Progenitor cell of endocrine pancreas (in vitro differentiated cells): ENCODE measurements around the gene GNG12. TPM values are rescaled to one million over a fixed set of nuclear protein-coding genes. Genes with fewer than 3 reads are reported as not detected.

Source experiments
- DNase-seq: peaks from one replicate; pipeline ENCODE4 v3.0.0; 2021; ENCODE audit warnings: low spot score; ENCODE audit not compliant: unreplicated experiment
- H3K27ac Mint-ChIP-seq: 2 replicates; pipeline ENCODE4 v1.8.0; 2021; ENCODE audit warnings: mild to moderate bottlenecking, moderate library complexity, mixed read lengths
- H3K27me3 Mint-ChIP-seq: 2 replicates; pipeline ENCODE4 v1.8.0; 2021; ENCODE audit warnings: mixed read lengths
- H3K36me3 Mint-ChIP-seq: 2 replicates; pipeline ENCODE4 v1.8.0; 2022; ENCODE audit warnings: mixed read lengths; ENCODE audit not compliant: insufficient read depth
- H3K4me1 Mint-ChIP-seq: 2 replicates; pipeline ENCODE4 v1.8.0; 2021; ENCODE audit warnings: low read depth, mixed read lengths
- H3K4me3 Mint-ChIP-seq: 2 replicates; pipeline ENCODE4 v1.8.0; 2021; ENCODE audit warnings: low read depth, mild to moderate bottlenecking, moderate library complexity, mixed read lengths
- H3K9me3 Mint-ChIP-seq: 2 replicates; pipeline ENCODE4 v1.8.0; 2021; ENCODE audit warnings: low read depth, mixed read lengths
- CTCF ChIP-seq: fragments of 200-600 bp; sonication (generic); IDR thresholded peaks from one replicate; pipeline ENCODE4 v1.5.0; 2021; ENCODE audit warnings: antibody characterized with exemption, mild to moderate bottlenecking; ENCODE audit not compliant: unreplicated experiment
- total RNA-seq: library from RNA; stranded (reverse); gene quantifications from 2 replicates; pipeline ENCODE4 v1.2.1, GENCODE V29; 2021

The GNG12 gene
- total RNA-seq, 1 donor from 2014 or later, result 8.9 TPM

- H3K27me3 Mint-ChIP-seq, result peaks cover 5% of the 10 kb centered on the region
- H3K27ac Mint-ChIP-seq, result no peak overlapping the region
Measured at GRCh38 chr1:67773462-67773861, 59.8 kb downstream of the GNG12 start.

GRCh38 chr1:67771749-67772148 lies 61.5 kb downstream of the GNG12 start:
- Mint-ChIP-seq H3K9me3 (no peaks in the 10 kb centered on the region), H3K4me3 (no peak overlapping the region)

More at GRCh38 chr1:67773462-67773861, 59.8 kb downstream of the GNG12 start:
- no peaks in the 10 kb centered on the region for H3K9me3 Mint-ChIP-seq
- no peaks in the 10 kb centered on the region for H3K4me1 Mint-ChIP-seq
- no peak overlapping the region for H3K4me3 Mint-ChIP-seq
- peaks cover 2% of the 10 kb centered on the region for H3K36me3 Mint-ChIP-seq
- no peak for DNase-seq
- no peak for TF ChIP-seq CTCF

GRCh38 chr1:67771152-67771551 lies 62.1 kb downstream of the GNG12 start:
- Mint-ChIP-seq H3K4me3 (no peak overlapping the region), H3K27me3 (peaks cover 5% of the 10 kb centered on the region), H3K27ac (no peak overlapping the region), H3K4me1 (peaks cover 2% of the 10 kb centered on the region), H3K9me3 (no peaks in the 10 kb centered on the region), H3K36me3 (peaks cover 2% of the 10 kb centered on the region)
- peak; percentile 25 for TF ChIP-seq CTCF
- DNase-seq, result no peak

More at GRCh38 chr1:67771749-67772148, 61.5 kb downstream of the GNG12 start:
- H3K27me3 Mint-ChIP-seq, result peaks cover 5% of the 10 kb centered on the region
- peaks cover 2% of the 10 kb centered on the region for H3K36me3 Mint-ChIP-seq
- no peak for DNase-seq
- TF ChIP-seq CTCF, result no peak
- H3K4me1 Mint-ChIP-seq, result no peaks in the 10 kb centered on the region
- H3K27ac Mint-ChIP-seq, result no peak overlapping the region

GRCh38 chr1:67769633-67770256 lies 63.5 kb downstream of the GNG12 start:
- Mint-ChIP-seq H3K27me3 (peaks cover 5% of the 10 kb centered on the region), H3K27ac (no peak overlapping the region), H3K4me3 (no peak overlapping the region), H3K9me3 (no peaks in the 10 kb centered on the region), H3K36me3 (no peaks in the 10 kb centered on the region), H3K4me1 (peaks cover 5% of the 10 kb centered on the region)
- DNase-seq, result no peak
- TF ChIP-seq CTCF, result no peak

- Mint-ChIP-seq H3K9me3 (no peaks in the 10 kb centered on the region), H3K4me3 (no peak overlapping the region), H3K4me1 (peaks cover 12% of the 10 kb centered on the region), H3K27ac (no peak overlapping the region), H3K27me3 (peaks cover 5% of the 10 kb centered on the region), H3K36me3 (no peaks in the 10 kb centered on the region)
- DNase-seq, result no peak
- no peak for TF ChIP-seq CTCF
Measured at GRCh38 chr1:67768480-67768879, 64.8 kb downstream of the GNG12 start.
